HEK293 (cell line): ENCODE measurements around the gene ENDOD1.
A peak's percentile ranks its signal among the peaks of the same experiment; 100 is the strongest.

ENCODE experiments used
- CTCF ChIA-PET: fragments of 350-600 bp; formaldehyde crosslinking; extraction: SDS; loops from one replicate; lab custom pipeline; 2021; ENCODE audit warnings: antibody characterized with exemption; lab: Yijun Ruan, JAX
- POLR2A ChIA-PET: fragments of 300-600 bp; formaldehyde crosslinking; extraction: SDS; loops from one replicate; lab custom pipeline; 2020; ENCODE audit warnings: antibody characterized with exemption, inconsistent platforms; lab: Yijun Ruan, JAX
- H3K27ac ChIP-seq: fragments of 200-500 bp; sonication (Bioruptor generic); 2 replicates; pipeline ENCODE4 v1.5.1; 2014; ENCODE audit warnings: low read depth, low read length, control low read depth, inconsistent platforms; ENCODE audit errors: extremely low read depth
- H3K36me3 ChIP-seq, 2 experiments: fragments of 200-500 bp in 1 of 2; sonication (Bioruptor generic) in 1 of 2; 1 replicate in 1 of 2; 2 replicates in 1 of 2; pipeline ENCODE4 v1.5.1; 2014 to 2017; ENCODE audit warnings: inconsistent platforms in 2 of 2, low read length in 2 of 2; ENCODE audit not compliant: control insufficient read depth in 2 of 2, insufficient read depth in 1 of 2
- H3K4me1 ChIP-seq: fragments of 200-500 bp; sonication (Bioruptor generic); 2 replicates; pipeline ENCODE4 v1.5.1; 2014; ENCODE audit warnings: mild to moderate bottlenecking, low read length, inconsistent platforms; ENCODE audit not compliant: control insufficient read depth, insufficient read depth
- H3K4me3 ChIP-seq: 2 replicates; pipeline ENCODE4 v1.5.1; 2011; ENCODE audit warnings: low read depth, mild to moderate bottlenecking, control low read depth, low read length, moderate library complexity
- H3K9me3 ChIP-seq: fragments of 200-500 bp; sonication (Bioruptor generic); 2 replicates; pipeline ENCODE4 v1.5.1; 2014; ENCODE audit warnings: low read depth, low read length, inconsistent platforms; ENCODE audit not compliant: control insufficient read depth, insufficient read depth
- HOXA7 ChIP-seq: sonication (generic); formaldehyde crosslinking; IDR thresholded peaks from 2 replicates; pipeline ENCODE4 v1.8.1; 2022; ENCODE audit warnings: missing genetic modification reagents, borderline replicate concordance
- HOXC10 ChIP-seq: sonication (generic); formaldehyde crosslinking; IDR thresholded peaks from 2 replicates; pipeline ENCODE4 v1.8.1; 2023; ENCODE audit warnings: mild to moderate bottlenecking, missing genetic modification reagents
- MYNN ChIP-seq: fragments of 450-650 bp; formaldehyde crosslinking; IDR thresholded peaks from 2 replicates; pipeline ENCODE4 v1.5.1; 2016; ENCODE audit warnings: missing biosample characterization, missing genetic modification characterization, borderline replicate concordance
- ZBTB48 ChIP-seq: fragments of 450-650 bp; formaldehyde crosslinking; IDR thresholded peaks from 2 replicates; pipeline ENCODE4 v1.5.1; 2016; ENCODE audit warnings: missing biosample characterization, missing genetic modification characterization
- ZNF221 ChIP-seq: fragments of 450-650 bp; formaldehyde crosslinking; IDR thresholded peaks from 2 replicates; pipeline ENCODE4 v1.5.1; 2017; ENCODE audit warnings: missing biosample characterization, missing genetic modification characterization, borderline replicate concordance
- ZNF274 ChIP-seq, 2 experiments: fragments of 200-500 bp in 1 of 2; fragments of 450-650 bp in 1 of 2; sonication (Bioruptor generic) in 1 of 2; formaldehyde crosslinking in 1 of 2; IDR thresholded peaks; 2 replicates each; pipeline versions ENCODE4 v1.5.1 to v1.6.1; 2014 to 2016; ENCODE audit warnings: borderline replicate concordance in 1 of 2, inconsistent platforms in 1 of 2, low read length in 1 of 2, missing biosample characterization in 1 of 2, missing genetic modification characterization in 1 of 2
- ZNF335 ChIP-seq: fragments of 450-650 bp; formaldehyde crosslinking; conservative IDR thresholded peaks from 2 replicates; pipeline ENCODE4 v1.5.1; 2016; ENCODE audit warnings: missing biosample characterization, missing genetic modification characterization
- ZNF571 ChIP-seq: fragments of 450-650 bp; formaldehyde crosslinking; IDR thresholded peaks from 2 replicates; pipeline ENCODE4 v1.5.0; 2017; ENCODE audit warnings: missing biosample characterization, missing genetic modification characterization
- ZNF596 ChIP-seq: fragments of 450-650 bp; IDR thresholded peaks from 2 replicates; pipeline ENCODE4 v1.5.0; 2018; ENCODE audit warnings: missing biosample characterization, mild to moderate bottlenecking, missing genetic modification characterization, moderate library complexity
- ZNF660 ChIP-seq: fragments of 450-650 bp; IDR thresholded peaks from 2 replicates; pipeline ENCODE4 v1.5.1; 2018; ENCODE audit warnings: missing biosample characterization, mild to moderate bottlenecking, missing genetic modification characterization
- ZNF791 ChIP-seq: fragments of 450-650 bp; formaldehyde crosslinking; IDR thresholded peaks from 2 replicates; pipeline ENCODE4 v1.5.1; 2016; ENCODE audit warnings: missing biosample characterization, missing genetic modification characterization
- ZXDB ChIP-seq: fragments of 450-650 bp; formaldehyde crosslinking; IDR thresholded peaks from 2 replicates; pipeline ENCODE4 v1.5.1; 2016; ENCODE audit warnings: missing biosample characterization, missing genetic modification characterization
- TF ChIP-seq, protein P1 (sequence below): fragments of 450-650 bp; formaldehyde crosslinking; IDR thresholded peaks from 2 replicates; pipeline ENCODE4 v1.5.1; 2016; ENCODE audit warnings: missing biosample characterization, missing genetic modification characterization

The ENDOD1 gene

DNA sequence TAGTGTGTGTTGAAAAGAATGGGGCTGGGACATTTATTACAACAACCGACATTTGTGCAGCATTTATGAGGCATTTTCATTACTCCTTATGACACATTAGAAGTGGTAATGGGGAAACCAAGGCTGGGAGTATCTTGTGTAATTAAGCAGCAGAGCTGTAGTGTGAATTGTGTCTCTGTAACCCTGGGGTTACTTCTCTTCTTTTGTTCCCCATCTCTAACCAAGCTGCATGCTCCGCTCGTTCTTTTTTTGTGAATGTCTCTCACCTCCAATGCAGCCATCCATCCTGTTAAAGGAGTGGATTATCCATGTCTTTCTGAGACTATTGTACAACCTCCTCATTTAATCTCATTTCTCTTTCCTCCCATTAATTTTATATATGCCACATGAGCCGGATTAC lies 65.7 kb downstream of the ENDOD1 start:
- TF ChIP-seq ZNF596 = peak; percentile 52; the same call in 1 of the 2 replicates
- no peak for TF ChIP-seq HOXA7 (CRISPR knock-in tag)
- Histone ChIP-seq H3K4me1 (no peaks in the 10 kb centered on the region; the same call in 1 of the 2 replicates), H3K27ac (no peak overlapping the region), H3K36me3 (no peaks in the 10 kb centered on the region), H3K9me3 (no peaks in the 10 kb centered on the region), H3K4me3 (no peak overlapping the region)
- CTCF ChIA-PET = interaction anchor here (0.6 to 7.5 kb wide), 22 partner anchors 9 to 1269 kb away, joined by 3 to 169 read pairs (median 4); no protein-coding TSS in a partner anchor
- POLR2A ChIA-PET = no interaction called here

DNA sequence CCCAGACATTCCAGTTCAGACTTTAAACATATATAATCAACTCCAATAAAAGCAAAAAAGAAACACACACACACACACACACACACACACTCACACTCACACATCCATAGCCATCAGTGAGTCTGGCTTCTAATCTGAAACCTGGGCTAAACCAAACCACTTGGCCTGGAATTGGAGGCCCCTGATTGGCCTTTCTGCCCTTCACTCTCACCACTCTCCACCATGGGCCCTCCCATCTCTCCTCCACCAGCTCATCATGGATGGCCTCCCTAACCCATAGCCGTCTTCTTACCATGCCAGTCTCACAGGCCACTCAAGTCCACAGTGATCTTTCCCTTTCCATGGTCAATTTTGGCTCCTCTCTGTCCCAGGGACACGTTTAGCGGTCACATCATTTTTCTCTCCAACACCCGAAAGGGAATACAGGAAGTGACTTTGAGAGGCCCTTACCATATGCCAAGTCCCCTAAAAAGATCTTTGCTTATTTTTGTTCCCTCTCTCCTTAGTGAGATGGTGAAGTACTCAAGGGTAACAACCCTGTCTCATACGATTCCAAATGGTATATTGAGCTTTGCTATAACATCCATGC lies 66.6 kb downstream of the ENDOD1 start:
- POLR2A ChIA-PET = interaction anchor here (1.2 kb wide), 1 partner anchor 75 kb away, joined by 3 read pairs; the partner anchor contains the start of gene SESN3
- H3K27ac ChIP-seq = no peak overlapping the region
- CTCF ChIA-PET = interaction anchor here (0.5 to 7.5 kb wide), 18 partner anchors 10 to 833 kb away, joined by 3 to 169 read pairs (median 4); no protein-coding TSS in a partner anchor

DNA sequence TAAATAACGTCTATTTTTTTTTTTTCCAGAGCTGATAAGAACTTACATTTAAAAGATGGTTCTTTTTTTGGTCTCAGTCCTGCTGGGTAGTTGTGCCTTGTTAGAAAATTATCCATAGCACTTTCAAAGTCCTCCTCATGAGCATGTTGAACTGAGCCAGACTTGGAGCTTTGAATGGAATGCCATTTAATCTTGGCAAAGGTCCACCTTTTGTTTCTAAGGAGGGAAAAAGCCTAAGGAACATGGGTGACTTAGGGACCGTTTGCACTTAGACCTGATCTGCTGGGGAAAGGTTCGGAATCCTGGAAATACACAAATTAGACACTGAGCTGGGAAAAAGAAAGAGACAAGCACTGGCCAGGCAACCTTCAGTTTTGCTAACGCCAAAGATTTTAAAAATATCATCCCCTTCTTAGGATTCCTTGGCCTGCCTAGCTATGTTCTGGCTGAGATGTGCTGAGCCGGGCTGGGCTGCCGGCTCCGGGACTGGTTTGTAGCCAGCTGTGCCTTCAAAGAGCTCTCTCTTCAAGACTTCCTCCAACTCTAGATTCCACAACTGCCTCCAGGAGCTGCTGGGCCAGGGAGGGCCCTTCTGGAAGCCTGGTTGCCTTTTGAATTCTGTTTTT lies 67.4 kb downstream of the ENDOD1 start:
- Histone ChIP-seq H3K4me1 (no peaks in the 10 kb centered on the region), H3K4me3 (no peak overlapping the region), H3K27ac (no peak overlapping the region), H3K36me3 (no peaks in the 10 kb centered on the region), H3K9me3 (no peaks in the 10 kb centered on the region)
- CTCF ChIA-PET = interaction anchor here (0.6 to 7.5 kb wide), 17 partner anchors 20 to 834 kb away, joined by 3 to 169 read pairs (median 5); no protein-coding TSS in a partner anchor
- POLR2A ChIA-PET = interaction anchor here (1.2 kb wide), 1 partner anchor 74 kb away, joined by 3 read pairs; the partner anchor contains the start of gene SESN3
- TF ChIP-seq ZBTB48 (tag by site-specific recombination) (0 out of 2 replicates have a peak, but pooled peaks have one; percentile 47), ZNF221 (tag by site-specific recombination) (no peak)

More for the DNA sequence above, 66.6 kb downstream of the ENDOD1 start:
- peak; percentile 65 for TF ChIP-seq ZNF335 (tag by site-specific recombination)
- TF ChIP-seq, protein P1, sequence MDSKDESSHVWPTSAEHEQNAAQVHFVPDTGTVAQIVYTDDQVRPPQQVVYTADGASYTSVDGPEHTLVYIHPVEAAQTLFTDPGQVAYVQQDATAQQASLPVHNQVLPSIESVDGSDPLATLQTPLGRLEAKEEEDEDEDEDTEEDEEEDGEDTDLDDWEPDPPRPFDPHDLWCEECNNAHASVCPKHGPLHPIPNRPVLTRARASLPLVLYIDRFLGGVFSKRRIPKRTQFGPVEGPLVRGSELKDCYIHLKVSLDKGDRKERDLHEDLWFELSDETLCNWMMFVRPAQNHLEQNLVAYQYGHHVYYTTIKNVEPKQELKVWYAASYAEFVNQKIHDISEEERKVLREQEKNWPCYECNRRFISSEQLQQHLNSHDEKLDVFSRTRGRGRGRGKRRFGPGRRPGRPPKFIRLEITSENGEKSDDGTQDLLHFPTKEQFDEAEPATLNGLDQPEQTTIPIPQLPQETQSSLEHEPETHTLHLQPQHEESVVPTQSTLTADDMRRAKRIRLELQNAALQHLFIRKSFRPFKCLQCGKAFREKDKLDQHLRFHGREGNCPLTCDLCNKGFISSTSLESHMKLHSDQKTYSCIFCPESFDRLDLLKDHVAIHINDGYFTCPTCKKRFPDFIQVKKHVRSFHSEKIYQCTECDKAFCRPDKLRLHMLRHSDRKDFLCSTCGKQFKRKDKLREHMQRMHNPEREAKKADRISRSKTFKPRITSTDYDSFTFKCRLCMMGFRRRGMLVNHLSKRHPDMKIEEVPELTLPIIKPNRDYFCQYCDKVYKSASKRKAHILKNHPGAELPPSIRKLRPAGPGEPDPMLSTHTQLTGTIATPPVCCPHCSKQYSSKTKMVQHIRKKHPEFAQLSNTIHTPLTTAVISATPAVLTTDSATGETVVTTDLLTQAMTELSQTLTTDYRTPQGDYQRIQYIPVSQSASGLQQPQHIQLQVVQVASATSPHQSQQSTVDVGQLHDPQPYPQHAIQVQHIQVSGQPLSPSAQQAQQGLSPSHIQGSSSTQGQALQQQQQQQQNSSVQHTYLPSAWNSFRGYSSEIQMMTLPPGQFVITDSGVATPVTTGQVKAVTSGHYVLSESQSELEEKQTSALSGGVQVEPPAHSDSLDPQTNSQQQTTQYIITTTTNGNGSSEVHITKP (tag by site-specific recombination) = peak; percentile 28; the same call in 1 of the 2 replicates
- no peak for TF ChIP-seq ZNF791 (tag by site-specific recombination)
- no peaks in the 10 kb centered on the region; the same call in 1 of the 2 replicates for H3K4me1 ChIP-seq
- no peaks in the 10 kb centered on the region for H3K9me3 ChIP-seq
- H3K36me3 ChIP-seq = no peaks in the 10 kb centered on the region
- no peak overlapping the region for H3K4me3 ChIP-seq

DNA sequence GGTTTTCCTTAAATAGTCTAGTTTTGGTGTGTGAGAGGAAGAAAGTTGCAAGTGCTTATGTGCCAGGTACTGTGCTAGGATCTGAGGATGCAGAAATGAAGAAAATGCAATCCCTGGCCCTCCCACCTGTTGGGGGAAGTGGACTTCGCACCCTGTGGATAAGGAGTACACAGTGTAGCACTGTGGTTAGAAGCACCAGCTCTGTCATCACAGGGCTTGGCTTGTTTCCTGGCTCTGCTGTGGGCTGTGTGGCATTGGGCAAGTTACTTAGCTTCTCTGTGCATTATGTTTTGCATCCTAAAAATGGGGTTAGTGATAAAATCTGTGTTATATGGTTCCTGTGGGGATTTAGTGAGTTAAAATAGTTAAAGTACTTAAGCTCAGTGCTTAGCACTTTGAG lies 68.2 kb downstream of the ENDOD1 start:
- TF ChIP-seq MYNN (tag by site-specific recombination) = no peak
- TF ChIP-seq HOXC10 (CRISPR knock-in tag) = no peak
- TF ChIP-seq ZNF274 (IDR thresholded peaks at IDR 0.05; ENCODE audit: low read length) = no peak
- TF ChIP-seq ZNF274 (tag by site-specific recombination; IDR thresholded peaks at IDR 0.05; ENCODE audit: borderline replicate concordance) = no peak
- no peak for TF ChIP-seq ZNF660
- TF ChIP-seq ZXDB (tag by site-specific recombination) = no peak
- TF ChIP-seq ZNF571 = no peak
- TF ChIP-seq ZNF335 (tag by site-specific recombination) = no peak
- ChIA-PET CTCF (interaction anchor here (0.7 to 7.5 kb wide), 7 partner anchors 55 to 550 kb away, joined by 3 to 169 read pairs (median 4); partner anchors contain the start of gene SESN3), POLR2A (interaction anchor here (0.6 kb wide), 1 partner anchor 71 kb away, joined by 3 read pairs; no protein-coding TSS in a partner anchor)
- Histone ChIP-seq H3K4me3 (no peak overlapping the region), H3K27ac (no peak overlapping the region), H3K9me3 (no peaks in the 10 kb centered on the region), H3K4me1 (no peaks in the 10 kb centered on the region), H3K36me3 (no peaks in the 10 kb centered on the region)
